Lung (tissue), 10 donors: ENCODE data around the gene DHRS4L2. TPM values are rescaled to one million over a fixed set of nuclear protein-coding genes. Genes with fewer than 3 reads are reported as not detected.
"Not testable (repeated sequence)": the region's sequence is repeated elsewhere in the genome, so short reads cannot be mapped to it uniquely, and the experiment has no call there.

ENCODE experiments used
- ATAC-seq: fragments of 200-7000 bp; cut with Tn5 transposase; one replicate; pipeline ENCODE4 v1.9.1; 2020; ENCODE audit warnings: moderate number of reproducible peaks; ENCODE audit not compliant: insufficient read depth, low FRiP score
- DNase-seq, 3 donors: peaks; one replicate each; pipeline ENCODE4 v3.0.0-alpha.2; 2013 to 2017
- H3K27ac ChIP-seq, 2 donors: one replicate each; pipeline ENCODE4 v1.5.1; 2013; ENCODE audit warnings: mild to moderate bottlenecking in 2 of 2, moderate library complexity in 2 of 2, control low read depth in 1 of 2, inconsistent platforms in 1 of 2, low read depth in 1 of 2, low read length in 1 of 2
- H3K27me3 ChIP-seq, 3 donors: one replicate each; pipeline ENCODE4 v1.5.1; 2013; ENCODE audit warnings: low read length in 2 of 3; ENCODE audit not compliant: control insufficient read depth in 3 of 3, insufficient read depth in 3 of 3
- H3K36me3 ChIP-seq, 4 donors: one replicate each; pipeline ENCODE4 v1.5.1; 2013; ENCODE audit warnings: low read length in 4 of 4, mild to moderate bottlenecking in 1 of 4, moderate library complexity in 1 of 4; ENCODE audit not compliant: control insufficient read depth in 4 of 4, insufficient read depth in 4 of 4
- H3K4me1 ChIP-seq, 5 donors: one replicate each; pipeline ENCODE4 v1.5.1; 2013; ENCODE audit warnings: low read length in 5 of 5, mild to moderate bottlenecking in 2 of 5, moderate library complexity in 1 of 5; ENCODE audit not compliant: control insufficient read depth in 5 of 5, insufficient read depth in 5 of 5
- H3K4me3 ChIP-seq: one replicate; pipeline ENCODE4 v1.5.1; 2013; ENCODE audit warnings: mild to moderate bottlenecking, control low read depth, moderate library complexity
- H3K9ac ChIP-seq, 2 donors: one replicate each; pipeline ENCODE4 v1.5.1; 2013; ENCODE audit warnings: low read length in 2 of 2, control low read depth in 1 of 2; ENCODE audit not compliant: insufficient read depth in 1 of 2
- H3K9me3 ChIP-seq, 4 donors: one replicate each; pipeline ENCODE4 v1.5.1; 2013; ENCODE audit warnings: low read length in 3 of 4, mild to moderate bottlenecking in 1 of 4, moderate library complexity in 1 of 4; ENCODE audit not compliant: control insufficient read depth in 4 of 4, insufficient read depth in 3 of 4
- WGBS, 2 donors: extraction: QIAGEN DNeasy Blood & Tissue Kit; methylation state at CpG; one replicate each; pipeline ENCODE4 v1.1.7; 2013; 5-methylcytosine and 5-hydroxymethylcytosine counted together
- polyA plus RNA-seq, 2 donors: library from polyadenylated mRNA; stranded (reverse); fragments of 200-250 nt; gene quantifications; one replicate each; pipeline ENCODE4 v1.2.1, GENCODE V29; 2013
- total RNA-seq, 2 donors: library from RNA; depleted of rRNA in 1 of 2; stranded (reverse); fragments of >200 nt in 1 of 2; gene quantifications; one replicate each; pipeline ENCODE4 v1.2.1, GENCODE V29; 2014 to 2021
- donor health status: Bipolar disorder and iron deficiency.
- donor health status: healthy.
- donor health status: DM: yes; HTN: yes; CAD: no.

Gene DHRS4L2
- total and polyA plus RNA-seq, 4 donors: 17.0 to 44.7 (median 29.8) TPM

- not testable (repeated sequence) for H3K4me1 ChIP-seq, H3K27me3 ChIP-seq, H3K9ac ChIP-seq, H3K9me3 ChIP-seq, ATAC-seq, H3K36me3 ChIP-seq, H3K27ac ChIP-seq, DNase-seq, H3K4me3 ChIP-seq
Measured at GRCh38 chr14:23996009-23996408, 7.3 kb downstream of the DHRS4L2 start.

DNA sequence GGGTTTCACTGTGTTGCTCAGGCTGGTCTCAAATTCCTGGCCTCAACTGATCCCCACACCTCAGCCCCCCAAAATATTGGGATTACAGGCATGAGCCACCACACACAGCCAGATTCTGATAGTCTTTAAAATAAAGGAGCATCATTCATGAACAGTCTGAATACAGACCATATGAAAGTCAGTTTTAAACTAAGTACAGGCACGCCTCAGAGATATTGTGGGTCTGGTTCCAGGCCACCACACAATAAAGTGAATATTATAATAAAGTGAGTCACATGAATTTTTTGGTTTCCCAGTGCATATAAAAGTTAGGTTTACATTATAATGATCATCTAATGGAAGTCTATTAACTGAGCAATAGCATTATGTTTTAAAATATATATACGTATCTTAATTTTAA, 8.1 kb downstream of the DHRS4L2 start:
- H3K4me3 ChIP-seq, H3K36me3 ChIP-seq, H3K9me3 ChIP-seq, H3K27me3 ChIP-seq, ATAC-seq, H3K9ac ChIP-seq, H3K27ac ChIP-seq, DNase-seq, H3K4me1 ChIP-seq: not testable (repeated sequence)
- 95 to 96% methylated on average over 1 of the region's 2 CpGs for WGBS, 2 donors

DNA sequence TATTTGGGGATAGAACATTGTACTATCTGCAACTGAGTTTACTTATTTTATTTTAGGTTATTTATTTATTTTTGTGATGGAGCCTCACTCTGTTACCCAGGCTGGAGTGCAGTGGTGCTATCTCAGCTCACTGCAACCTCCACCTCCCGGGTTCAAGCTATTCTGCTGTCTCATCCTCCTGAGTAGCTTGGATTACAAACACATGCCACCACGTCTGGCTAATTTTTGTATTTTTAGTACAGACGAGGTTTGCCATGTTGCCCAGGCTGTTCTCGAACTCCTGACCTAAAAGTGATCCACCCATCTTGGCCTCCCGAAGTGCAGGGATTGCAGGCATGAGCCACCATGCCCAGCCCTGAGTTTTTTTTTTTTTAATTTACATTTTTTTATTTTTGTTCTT, 10.9 kb downstream of the DHRS4L2 start:
- not testable (repeated sequence) for H3K36me3 ChIP-seq, ATAC-seq, H3K4me1 ChIP-seq, H3K4me3 ChIP-seq, H3K9ac ChIP-seq, H3K27ac ChIP-seq, H3K27me3 ChIP-seq, DNase-seq, H3K9me3 ChIP-seq
- 86 to 88% methylated on average over 1 of the region's 5 CpGs for WGBS, 2 donors

DNA sequence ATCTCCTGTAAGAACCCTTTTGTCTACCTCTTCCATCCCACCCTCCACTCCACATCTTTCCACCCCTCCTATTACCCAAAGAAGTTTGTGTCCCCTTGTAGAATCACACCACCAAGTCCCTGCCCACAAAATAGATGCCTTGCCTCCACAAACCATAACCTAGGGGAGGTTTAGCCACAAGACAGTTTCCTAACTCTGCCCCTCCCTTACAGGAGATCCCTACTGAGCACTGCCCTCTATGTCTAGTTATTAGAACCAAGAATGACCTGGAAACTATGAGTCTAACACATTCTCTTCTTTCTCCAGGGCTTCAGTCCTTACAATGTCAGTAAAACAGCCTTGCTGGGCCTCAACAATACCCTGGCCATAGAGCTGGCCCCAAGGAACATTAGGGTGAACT, 12.3 kb downstream of the DHRS4L2 start:
- DNase-seq: not testable (repeated sequence)

DNA sequence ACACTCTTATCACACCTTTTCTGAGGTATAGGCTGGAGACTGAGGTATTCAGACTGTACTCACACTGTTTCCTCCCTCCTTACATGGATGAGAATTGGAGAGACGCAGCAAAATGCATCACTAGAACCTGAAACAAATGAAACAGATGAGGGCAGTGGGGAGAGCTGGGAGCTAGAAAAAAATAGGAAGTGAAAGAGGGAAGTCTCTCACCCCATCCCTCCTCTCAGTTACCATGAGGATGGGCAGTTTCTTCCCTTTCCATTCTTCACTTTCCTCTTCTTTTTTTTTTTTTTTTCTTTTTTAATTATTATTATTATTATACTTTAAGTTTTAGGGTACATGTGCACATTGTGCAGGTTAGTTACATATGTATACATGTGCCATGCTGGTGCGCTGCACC, 12.9 kb downstream of the DHRS4L2 start:
- H3K4me1 ChIP-seq, ATAC-seq: not testable (repeated sequence)

More for the DNA sequence above, 12.3 kb downstream of the DHRS4L2 start:
- not testable (repeated sequence) for H3K9me3 ChIP-seq, ATAC-seq, H3K4me3 ChIP-seq, H3K36me3 ChIP-seq, H3K4me1 ChIP-seq, H3K9ac ChIP-seq, H3K27me3 ChIP-seq, H3K27ac ChIP-seq

GRCh38 chr14:24006471-24006816, 17.7 kb downstream of the DHRS4L2 start:
- H3K27me3 ChIP-seq, H3K9ac ChIP-seq, H3K36me3 ChIP-seq, H3K4me1 ChIP-seq, H3K27ac ChIP-seq, H3K9me3 ChIP-seq, DNase-seq: not testable (repeated sequence)
- ATAC-seq: peak; percentile 31
- WGBS, 2 donors: 0% methylated on average over 1 to 6 of the region's 15 CpGs
- H3K4me3 ChIP-seq: peak overlapping the region; percentile 35

More for the DNA sequence above, 12.9 kb downstream of the DHRS4L2 start:
- H3K27me3 ChIP-seq, H3K27ac ChIP-seq, H3K4me3 ChIP-seq, H3K9ac ChIP-seq, DNase-seq, H3K9me3 ChIP-seq, H3K36me3 ChIP-seq: not testable (repeated sequence)
- WGBS, 2 donors: 100% methylated on average over 1 of the region's 2 CpGs; no CpG with 5 or more reads in 1 of the 2 donors

- H3K4me3 ChIP-seq: peak overlapping the region; percentile 35
- not testable (repeated sequence) for H3K9ac ChIP-seq, H3K4me1 ChIP-seq, H3K27me3 ChIP-seq, H3K36me3 ChIP-seq, H3K9me3 ChIP-seq
- peak; percentile 91 for ATAC-seq
- 1 to 3% methylated on average over 28 to 60 of the region's 62 CpGs for WGBS, 2 donors
- H3K27ac ChIP-seq: peak overlapping the region in 1 of 2 donors; percentile 47
- DNase-seq: peak; percentile 56 to 73 (median 72)
Measured at GRCh38 chr14:24006817-24007652, 18.3 kb downstream of the DHRS4L2 start.
